ENCODE data around the gene RFX7.

RFX7 gene

DNA sequence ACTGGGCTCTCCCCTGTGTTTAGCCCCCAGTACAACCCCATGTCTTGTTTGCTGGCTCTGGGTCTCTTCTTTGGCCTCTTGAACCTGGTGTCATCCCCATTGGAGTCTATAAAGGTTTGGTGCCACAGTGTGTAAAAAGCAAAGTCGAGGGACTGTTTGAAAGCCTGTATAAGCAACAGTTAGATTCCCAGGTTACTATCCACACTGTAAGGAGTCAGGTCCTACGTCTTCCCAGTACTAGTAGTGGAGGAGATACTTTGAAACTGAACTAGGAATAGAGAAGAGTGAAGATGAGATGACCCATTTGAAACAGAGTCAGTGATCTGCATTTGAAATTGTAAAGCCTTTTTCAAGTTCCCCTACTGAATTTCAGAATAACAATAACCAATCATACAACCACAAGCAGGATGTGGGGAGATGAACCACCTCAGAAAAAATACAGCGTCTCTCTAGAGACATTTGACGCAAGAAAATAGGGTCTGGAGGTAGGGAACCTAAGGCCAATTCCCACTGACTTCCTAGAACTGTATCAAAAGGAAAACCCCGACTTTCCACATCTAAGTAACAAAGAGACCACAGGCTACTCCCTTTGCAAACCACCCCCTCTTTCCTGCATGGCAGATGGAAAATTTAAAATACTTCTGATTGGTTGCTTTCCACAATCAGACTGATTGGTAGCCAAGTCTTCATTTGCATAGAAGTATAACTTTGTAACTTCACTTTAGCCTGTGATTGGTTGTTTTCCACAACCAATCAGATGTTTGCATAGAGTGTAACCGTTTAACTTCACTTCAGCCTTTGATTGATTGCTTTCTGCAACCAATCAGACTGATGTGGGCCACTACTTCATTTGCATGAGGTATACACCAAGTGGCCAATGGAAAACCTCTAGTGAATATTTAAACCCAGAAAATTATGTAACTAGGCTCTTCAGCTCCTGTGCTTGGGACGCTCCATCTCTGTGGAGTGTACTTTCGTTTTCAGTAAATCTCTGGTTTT lies 200.4 kb downstream of the RFX7 start:
- H3K9me2 ChIP-seq (replicated peaks; ENCODE audit: low read depth, low read length): no peaks in the 10 kb centered on the region
- peak overlapping the region; percentile 39; the same call in 1 of the 2 replicates for H2AFZ ChIP-seq (ENCODE audit: low read length)
- H3K36me3 ChIP-seq (ENCODE audit: insufficient read depth, low read length): no peaks in the 10 kb centered on the region
- no peaks in the 10 kb centered on the region for H3K27me3 ChIP-seq (ENCODE audit: insufficient read depth, low read length, poor library complexity, severe bottlenecking)
- H3K79me2 ChIP-seq (ENCODE audit: insufficient read depth, low read length): no peaks in the 10 kb centered on the region
- H3K4me3 ChIP-seq (ENCODE audit: low read length, poor library complexity, severe bottlenecking): peak overlapping the region; percentile 40
- peaks cover 18% of the 10 kb centered on the region for H3K4me1 ChIP-seq (ENCODE audit: insufficient read depth, low read length, poor library complexity, severe bottlenecking)
- peak overlapping the region; percentile 54 for H3K4me2 ChIP-seq (ENCODE audit: low read depth, low read length, poor library complexity, severe bottlenecking)
- H4K20me1 ChIP-seq (ENCODE audit: insufficient read depth, low read length, poor library complexity, severe bottlenecking): no peaks in the 10 kb centered on the region
- no peaks in the 10 kb centered on the region for H3F3A ChIP-seq (ENCODE audit: low read depth)
- TF ChIP-seq CTCF (conservative IDR thresholded peaks at IDR 0.05; ENCODE audit: low read length): no peak
- no peak for TF ChIP-seq EZH2phosphoT487 (IDR thresholded peaks at IDR 0.05; ENCODE audit: borderline replicate concordance)
- no peak overlapping the region for H3K9ac ChIP-seq (ENCODE audit: low read depth, low read length, poor library complexity, severe bottlenecking)
- no peaks in the 10 kb centered on the region for H3K9me3 ChIP-seq (ENCODE audit: insufficient read depth, low read depth, low read length)

DNA sequence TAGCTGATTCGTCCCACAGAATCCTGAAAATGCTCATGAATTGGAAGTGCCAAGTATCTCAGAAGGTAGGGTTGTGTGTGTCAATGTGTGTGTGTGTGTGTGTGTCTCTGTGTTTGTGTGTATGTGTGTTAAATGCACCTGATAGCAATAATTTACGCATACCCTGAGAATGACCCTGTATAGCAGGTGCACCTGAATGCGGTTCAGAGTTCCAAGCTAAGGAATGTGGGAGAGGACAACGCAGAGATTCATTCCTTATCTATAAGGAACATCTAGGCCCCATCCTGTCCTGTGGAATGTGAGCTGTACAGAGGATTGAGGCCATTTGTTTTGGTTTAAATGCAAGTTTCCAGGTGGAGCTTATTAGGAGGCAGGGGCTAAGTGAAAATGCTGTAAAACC lies 201.2 kb downstream of the RFX7 start:
- no peak overlapping the region for H3K9ac ChIP-seq (ENCODE audit: low read depth, low read length, poor library complexity, severe bottlenecking)
- peaks cover 18% of the 10 kb centered on the region for H3K4me1 ChIP-seq (ENCODE audit: insufficient read depth, low read length, poor library complexity, severe bottlenecking)
- H3K4me2 ChIP-seq (ENCODE audit: low read depth, low read length, poor library complexity, severe bottlenecking): peak overlapping the region; percentile 54

DNA sequence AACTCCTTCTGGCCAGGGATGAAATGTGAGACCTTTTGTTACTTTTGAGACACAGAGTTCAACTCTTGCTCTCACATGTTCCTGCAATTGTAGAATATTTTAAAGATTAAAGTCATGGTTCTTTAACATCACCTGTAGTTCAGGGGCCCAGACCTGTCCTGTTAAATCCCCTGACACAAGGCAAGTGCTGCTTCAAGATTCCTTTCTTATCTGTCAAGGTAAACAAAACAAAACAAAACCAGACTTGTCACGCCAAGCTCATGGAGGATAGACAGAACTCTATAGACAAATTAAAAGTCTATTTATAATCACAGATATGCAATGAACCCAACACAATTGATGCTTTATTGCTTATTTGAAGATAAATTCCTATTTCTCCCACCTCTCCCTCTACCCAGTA lies 201.6 kb downstream of the RFX7 start:
- no peak overlapping the region for H3K9ac ChIP-seq (ENCODE audit: low read depth, low read length, poor library complexity, severe bottlenecking)
- no peaks in the 10 kb centered on the region for H3F3A ChIP-seq (ENCODE audit: low read depth)
- H3K9me2 ChIP-seq (replicated peaks; ENCODE audit: low read depth, low read length): no peaks in the 10 kb centered on the region
- no peaks in the 10 kb centered on the region for H3K27me3 ChIP-seq (ENCODE audit: insufficient read depth, low read length, poor library complexity, severe bottlenecking)
- no peaks in the 10 kb centered on the region for H3K79me2 ChIP-seq (ENCODE audit: insufficient read depth, low read length)
- H2AFZ ChIP-seq (ENCODE audit: low read length): no peak overlapping the region
- no peaks in the 10 kb centered on the region for H4K20me1 ChIP-seq (ENCODE audit: insufficient read depth, low read length, poor library complexity, severe bottlenecking)
- no peak for TF ChIP-seq EZH2phosphoT487 (IDR thresholded peaks at IDR 0.05; ENCODE audit: borderline replicate concordance)
- TF ChIP-seq CTCF (conservative IDR thresholded peaks at IDR 0.05; ENCODE audit: low read length): no peak
- no peak overlapping the region for H3K4me2 ChIP-seq (ENCODE audit: low read depth, low read length, poor library complexity, severe bottlenecking)
- H3K4me3 ChIP-seq (ENCODE audit: low read length, poor library complexity, severe bottlenecking): no peak overlapping the region
- H3K36me3 ChIP-seq (ENCODE audit: insufficient read depth, low read length): no peaks in the 10 kb centered on the region
- peaks cover 18% of the 10 kb centered on the region for H3K4me1 ChIP-seq (ENCODE audit: insufficient read depth, low read length, poor library complexity, severe bottlenecking)
- H3K9me3 ChIP-seq (ENCODE audit: insufficient read depth, low read depth, low read length): no peaks in the 10 kb centered on the region

More for the DNA sequence above, 201.2 kb downstream of the RFX7 start:
- Histone ChIP-seq H3K4me3 (ENCODE audit: low read length, poor library complexity, severe bottlenecking) (no peak overlapping the region), H4K20me1 (ENCODE audit: insufficient read depth, low read length, poor library complexity, severe bottlenecking) (no peaks in the 10 kb centered on the region), H3K79me2 (ENCODE audit: insufficient read depth, low read length) (no peaks in the 10 kb centered on the region), H3F3A (ENCODE audit: low read depth) (no peaks in the 10 kb centered on the region), H3K27me3 (ENCODE audit: insufficient read depth, low read length, poor library complexity, severe bottlenecking) (no peaks in the 10 kb centered on the region), H3K9me3 (ENCODE audit: insufficient read depth, low read depth, low read length) (no peaks in the 10 kb centered on the region), H3K36me3 (ENCODE audit: insufficient read depth, low read length) (no peaks in the 10 kb centered on the region), H3K9me2 (replicated peaks; ENCODE audit: low read depth, low read length) (no peaks in the 10 kb centered on the region), H2AFZ (ENCODE audit: low read length) (no peak overlapping the region)
- TF ChIP-seq CTCF (conservative IDR thresholded peaks at IDR 0.05; ENCODE audit: low read length) (no peak), EZH2phosphoT487 (IDR thresholded peaks at IDR 0.05; ENCODE audit: borderline replicate concordance) (no peak)

Data from Loucy (cell line).